ENCODE results near the gene LRBA. TPM values are rescaled to one million over a fixed set of nuclear protein-coding genes. Genes with fewer than 3 reads are reported as not detected.

The LRBA gene
- total and polyA plus RNA-seq, 4 donors = 8.2 to 69.8 (median 32.8) TPM

- Histone ChIP-seq H3K27me3 (ENCODE audit: control insufficient read depth in 4 of 4, insufficient read depth in 4 of 4, low read length in 3 of 4) (no peaks in the 10 kb centered on the region), H3K4me3 (ENCODE audit: low read depth in 1 of 3, low read length in 3 of 3) (no peak overlapping the region), H3K27ac (ENCODE audit: low read depth in 1 of 2, low read length in 2 of 2) (no peak overlapping the region), H3K9ac (ENCODE audit: low read depth in 1 of 2, low read length in 2 of 2) (no peak overlapping the region), H3K9me3 (ENCODE audit: control insufficient read depth in 4 of 4, low read length in 3 of 4) (no peaks in the 10 kb centered on the region), H3K36me3 (ENCODE audit: control insufficient read depth in 4 of 4, insufficient read depth in 3 of 4, low read depth in 1 of 4, low read length in 3 of 4) (no peaks in the 10 kb centered on the region), H3K4me1 (ENCODE audit: control insufficient read depth in 4 of 4, insufficient read depth in 4 of 4, low read length in 3 of 4) (no peaks in the 10 kb centered on the region)
- TF ChIP-seq HNF4G (IDR thresholded peaks at IDR 0.05) (no peak), NR2F2 (IDR thresholded peaks at IDR 0.05) (no peak), TAF1 (conservative IDR thresholded peaks at IDR 0.05) (no peak), HNF4A (conservative IDR thresholded peaks at IDR 0.05) (no peak), EGR1 (IDR thresholded peaks at IDR 0.05; ENCODE audit: low read depth in 2 of 2) (no peak), FOXA1 (IDR thresholded peaks at IDR 0.05) (no peak), YY1 (IDR thresholded peaks at IDR 0.05) (no peak), ZBTB33 (IDR thresholded peaks at IDR 0.05) (no peak), JUND (IDR thresholded peaks at IDR 0.05) (no peak), ATF3 (IDR thresholded peaks at IDR 0.05) (no peak), RAD21 (IDR thresholded peaks at IDR 0.05) (no peak), GABPA (IDR thresholded peaks at IDR 0.05 in 1 of 2, conservative IDR thresholded peaks at IDR 0.05 in 1 of 2) (no peak), MAX (IDR thresholded peaks at IDR 0.05) (no peak), REST (IDR thresholded peaks at IDR 0.05) (no peak), RXRA (IDR thresholded peaks at IDR 0.05) (no peak), FOXA2 (IDR thresholded peaks at IDR 0.05) (no peak), SP1 (IDR thresholded peaks at IDR 0.05) (no peak)
- TF ChIP-seq, protein P1, sequence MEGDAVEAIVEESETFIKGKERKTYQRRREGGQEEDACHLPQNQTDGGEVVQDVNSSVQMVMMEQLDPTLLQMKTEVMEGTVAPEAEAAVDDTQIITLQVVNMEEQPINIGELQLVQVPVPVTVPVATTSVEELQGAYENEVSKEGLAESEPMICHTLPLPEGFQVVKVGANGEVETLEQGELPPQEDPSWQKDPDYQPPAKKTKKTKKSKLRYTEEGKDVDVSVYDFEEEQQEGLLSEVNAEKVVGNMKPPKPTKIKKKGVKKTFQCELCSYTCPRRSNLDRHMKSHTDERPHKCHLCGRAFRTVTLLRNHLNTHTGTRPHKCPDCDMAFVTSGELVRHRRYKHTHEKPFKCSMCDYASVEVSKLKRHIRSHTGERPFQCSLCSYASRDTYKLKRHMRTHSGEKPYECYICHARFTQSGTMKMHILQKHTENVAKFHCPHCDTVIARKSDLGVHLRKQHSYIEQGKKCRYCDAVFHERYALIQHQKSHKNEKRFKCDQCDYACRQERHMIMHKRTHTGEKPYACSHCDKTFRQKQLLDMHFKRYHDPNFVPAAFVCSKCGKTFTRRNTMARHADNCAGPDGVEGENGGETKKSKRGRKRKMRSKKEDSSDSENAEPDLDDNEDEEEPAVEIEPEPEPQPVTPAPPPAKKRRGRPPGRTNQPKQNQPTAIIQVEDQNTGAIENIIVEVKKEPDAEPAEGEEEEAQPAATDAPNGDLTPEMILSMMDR (IDR thresholded peaks at IDR 0.05; ENCODE audit: low read depth, low read length, missing input control) = no peak
- no peak for DNase-seq (ENCODE audit: low spot score)
- 84% methylated on average over 8 of the region's 8 CpGs for WGBS
Observed at GRCh38 chr4:150784939-150785338, 230.1 kb downstream of the LRBA start.

Data from liver (tissue), 9 donors.